HepG2 (cell line): Measurements from ENCODE around the gene STK4. TPM values are rescaled to one million over a fixed set of nuclear protein-coding genes. Genes with fewer than 3 reads are reported as not detected.

Source experiments
- ATAC-seq: fragments of 200-7000 bp; cut with Tn5 transposase; 3 replicates; pipeline ENCODE4 v1.9.1; 2020; ENCODE audit warnings: mild to moderate bottlenecking, moderate library complexity
- BruUV-seq: library from RNA; stranded (reverse); fragments of 400-500 nt; replicated peaks from 2 replicates; lab custom pipeline; 2021; lab: Mats Ljungman, UMichigan
- CTCF ChIA-PET: fragments of 300-600 bp; formaldehyde crosslinking; extraction: SDS; loops from one replicate; lab custom pipeline; 2021; ENCODE audit warnings: low total read pairs, inconsistent platforms, low intra/inter-chr PET ratio; lab: Yijun Ruan, JAX
- POLR2A ChIA-PET: fragments of 350-600 bp; sonication (Branson Sonifier 250); formaldehyde crosslinking; loops from one replicate; lab custom pipeline; 2020; ENCODE audit warnings: antibody characterized with exemption, inconsistent platforms; lab: Yijun Ruan, JAX
- DNase-seq: peaks from one replicate; pipeline ENCODE4 v3.0.0-alpha.2; 2015; ENCODE audit warnings: low spot score
- FAIRE-seq: peaks from 3 replicates; lab custom pipeline; 2011; peaks lifted over from hg19 to GRCh38; lab: Jason Lieb, UNC
- H2AFZ ChIP-seq: one replicate; pipeline ENCODE4 v1.6.1; 2011; ENCODE audit warnings: low read length, inconsistent platforms
- H3K27ac ChIP-seq: fragments of 300-600 bp; 3 replicates; pipeline ENCODE4 v1.8.0; 2011; ENCODE audit warnings: mixed run types, mild to moderate bottlenecking, mixed read lengths, low read length, inconsistent platforms; ENCODE audit not compliant: insufficient read depth; ENCODE audit errors: extremely low read length
- H3K27me3 ChIP-seq, 2 experiments: fragments of 200-600 bp in 1 of 2; 2 replicates in 1 of 2; 3 replicates in 1 of 2; pipeline versions ENCODE4 v1.6.0 to v1.8.0; 2011; ENCODE audit warnings: low read length in 2 of 2, mild to moderate bottlenecking in 2 of 2, moderate library complexity in 2 of 2, inconsistent platforms in 1 of 2; ENCODE audit not compliant: insufficient read depth in 2 of 2, control insufficient read depth in 1 of 2
- H3K36me3 ChIP-seq, 2 experiments: fragments of 200-600 bp in 1 of 2; replicated peaks in 1 of 2; 2 replicates in 1 of 2; 3 replicates in 1 of 2; pipeline versions ENCODE4 v1.5.1 to v1.8.0; 2011; ENCODE audit warnings: low read length in 2 of 2, inconsistent platforms in 1 of 2; ENCODE audit not compliant: insufficient read depth in 2 of 2, control insufficient read depth in 1 of 2
- H3K4me1 ChIP-seq: 2 replicates; pipeline ENCODE4 v1.5.1; 2012; ENCODE audit warnings: low read length, inconsistent platforms; ENCODE audit not compliant: insufficient read depth
- H3K4me2 ChIP-seq: 2 replicates; pipeline ENCODE4 v1.6.0; 2011; ENCODE audit warnings: low read depth, low read length, inconsistent platforms
- H3K4me3 ChIP-seq, 3 experiments: fragments of 200-600 bp in 1 of 3; sonication (generic), shearing (Covaris generic) in 1 of 3; replicated peaks in 1 of 3; 2 replicates each; pipeline ENCODE4 v1.5.1; 2011 to 2016; ENCODE audit warnings: low read length in 3 of 3, inconsistent platforms in 2 of 3, low read depth in 2 of 3, mild to moderate bottlenecking in 2 of 3, control low read depth in 1 of 3, mixed read lengths in 1 of 3; ENCODE audit not compliant: insufficient read depth in 1 of 3
- H3K79me2 ChIP-seq: one replicate; pipeline ENCODE4 v1.6.1; 2011; ENCODE audit warnings: low read length, inconsistent platforms; ENCODE audit not compliant: insufficient read depth
- H3K9ac ChIP-seq: 2 replicates; pipeline ENCODE4 v1.6.0; 2011; ENCODE audit warnings: mild to moderate bottlenecking, low read depth, low read length, inconsistent platforms; ENCODE audit not compliant: insufficient read depth
- H3K9me3 ChIP-seq: 2 replicates; pipeline ENCODE4 v1.5.1; 2012; ENCODE audit warnings: mild to moderate bottlenecking, low read length
- H4K20me1 ChIP-seq: 2 replicates; pipeline ENCODE4 v1.6.0; 2011; ENCODE audit warnings: inconsistent platforms, mild to moderate bottlenecking, low read length, moderate library complexity; ENCODE audit not compliant: insufficient read depth
- GTF3A ChIP-seq: sonication (generic); formaldehyde crosslinking; conservative IDR thresholded peaks from 2 replicates; pipeline ENCODE4 v1.4.0; 2020; ENCODE audit warnings: mild to moderate bottlenecking, missing genetic modification reagents
- WGBS: methylation state at CpG from one replicate; pipeline ENCODE4 v1.1.6; 2017; ENCODE audit warnings: low lambda C conversion rate; 5-methylcytosine and 5-hydroxymethylcytosine counted together
- in situ Hi-C: cut with HindIII; loops from 2 replicates; pipeline ENCODE4 v1.10.0; 2017; ENCODE audit warnings: low pct_unique_long_range_greater_than_20kb; ENCODE audit not compliant: extremely low pct_ligation_motif_present
- intact Hi-C: fragments of 100-400 bp; cut with micrococcal nuclease; formaldehyde crosslinking; loops from one replicate; pipeline ENCODE4 v1.10.0; 2022; ENCODE audit not compliant: unreplicated experiment
- polyA plus RNA-seq, 8 experiments: library from polyadenylated mRNA; depleted of rRNA in 3 of 8; stranded (reverse) in 7 of 8; unstranded in 1 of 8; fragments of >200 nt; fragmentation: Illumina TruSeq in 4 of 8; extraction: Trizol in 4 of 8; gene quantifications; 2 replicates each; pipeline versions ENCODE4 v1.2.1 to v1.2.3, GENCODE V29; 2011 to 2016; ENCODE audit warnings: low read depth in 4 of 8, missing spikeins in 1 of 8, mixed read lengths in 1 of 8; ENCODE audit not compliant: insufficient read depth in 1 of 8
- total RNA-seq, 5 experiments: library from RNA; depleted of rRNA; stranded (reverse); fragments of >200 nt; fragmentation: Illumina TruSeq; extraction: Trizol; gene quantifications; 2 replicates each; pipeline ENCODE4 v1.2.3, GENCODE V29; 2016; ENCODE audit warnings: low read depth in 1 of 5
- TF ChIP-seq, protein P1 (sequence below): fragments of 450-650 bp; IDR thresholded peaks from 2 replicates; pipeline ENCODE4 v1.6.1; 2017
- TF ChIP-seq, protein P2 (sequence below): sonication (generic); formaldehyde crosslinking; IDR thresholded peaks from 2 replicates; pipeline ENCODE4 v1.4.0; 2020; ENCODE audit warnings: missing genetic modification reagents, low read depth, mild to moderate bottlenecking, borderline replicate concordance

Gene STK4
- total and polyA plus RNA-seq, 2 of the 13 experiments (the other 11 are each of a cell fraction or from before 2014, with no cell fraction given): 25.6 to 38.3 TPM

DNA sequence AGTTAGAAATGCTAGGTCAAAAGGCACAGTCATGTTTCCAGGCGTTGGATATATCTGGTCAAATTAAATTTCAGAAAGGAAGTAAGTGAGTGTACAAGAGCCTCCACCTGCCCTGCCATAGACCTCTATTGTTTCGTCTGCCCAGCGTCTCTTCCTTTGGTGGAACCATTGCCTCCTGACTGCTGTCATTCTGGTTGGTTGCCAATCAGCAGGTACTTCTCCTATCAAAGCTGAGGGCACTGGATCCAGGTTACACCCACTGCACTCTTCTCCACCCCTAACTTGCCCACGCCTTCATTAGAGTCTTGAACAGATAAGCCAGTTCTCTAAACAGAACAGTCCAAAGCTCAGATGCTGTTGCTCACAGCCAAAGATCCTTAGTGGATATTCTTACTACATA is 151.3 kb downstream of the STK4 start (continued):
- TF ChIP-seq, protein P1, sequence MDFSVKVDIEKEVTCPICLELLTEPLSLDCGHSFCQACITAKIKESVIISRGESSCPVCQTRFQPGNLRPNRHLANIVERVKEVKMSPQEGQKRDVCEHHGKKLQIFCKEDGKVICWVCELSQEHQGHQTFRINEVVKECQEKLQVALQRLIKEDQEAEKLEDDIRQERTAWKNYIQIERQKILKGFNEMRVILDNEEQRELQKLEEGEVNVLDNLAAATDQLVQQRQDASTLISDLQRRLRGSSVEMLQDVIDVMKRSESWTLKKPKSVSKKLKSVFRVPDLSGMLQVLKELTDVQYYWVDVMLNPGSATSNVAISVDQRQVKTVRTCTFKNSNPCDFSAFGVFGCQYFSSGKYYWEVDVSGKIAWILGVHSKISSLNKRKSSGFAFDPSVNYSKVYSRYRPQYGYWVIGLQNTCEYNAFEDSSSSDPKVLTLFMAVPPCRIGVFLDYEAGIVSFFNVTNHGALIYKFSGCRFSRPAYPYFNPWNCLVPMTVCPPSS: no peak
- TF ChIP-seq, protein P2, sequence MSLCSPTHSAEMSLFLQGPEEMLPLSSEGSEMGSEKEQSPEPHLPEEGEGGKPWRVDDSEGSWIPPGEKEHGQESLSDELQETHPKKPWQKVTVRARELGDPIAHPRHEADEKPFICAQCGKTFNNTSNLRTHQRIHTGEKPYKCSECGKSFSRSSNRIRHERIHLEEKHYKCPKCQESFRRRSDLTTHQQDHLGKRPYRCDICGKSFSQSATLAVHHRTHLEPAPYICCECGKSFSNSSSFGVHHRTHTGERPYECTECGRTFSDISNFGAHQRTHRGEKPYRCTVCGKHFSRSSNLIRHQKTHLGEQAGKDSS: no peak
- TF ChIP-seq, all 625 proteins: peak for 0

DNA sequence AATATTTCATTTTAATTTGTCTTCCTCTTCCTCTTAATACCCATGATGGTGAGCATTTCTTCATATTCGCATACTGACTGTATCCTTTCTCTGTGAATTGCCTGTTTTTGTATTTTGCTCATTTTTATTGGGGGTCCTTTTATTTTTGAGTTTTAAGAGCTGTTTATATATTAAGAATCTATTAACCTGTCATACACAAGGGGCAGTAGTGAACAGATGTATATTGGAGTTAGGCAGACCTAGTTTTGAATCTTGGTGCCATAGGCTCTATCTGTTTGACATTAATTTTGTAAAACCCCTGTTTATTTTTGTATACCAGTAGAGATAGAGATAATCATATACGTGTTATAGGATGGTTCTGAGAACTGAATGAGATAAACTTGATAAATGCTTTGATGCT is 151.7 kb downstream of the STK4 start:
- H3K27me3 ChIP-seq: peaks cover 8 to 23% of the 10 kb centered on the region in 2 experiments; a peak in 2 of 5 replicates
- in situ Hi-C loops: no loop called here
- H2AFZ ChIP-seq: no peak overlapping the region
- WGBS: 25% methylated on average over 2 of the region's 2 CpGs
- H3K4me3 ChIP-seq: no peak overlapping the region
- intact Hi-C loops: no loop called here
- no peaks in the 10 kb centered on the region for H4K20me1 ChIP-seq
- no peak for ATAC-seq
- no peak for FAIRE-seq
- no peak for DNase-seq
- no TSS peak for BruUV-seq
- no peaks in the 10 kb centered on the region for H3K9me3 ChIP-seq
- CTCF ChIA-PET: no interaction called here
- no peak overlapping the region for H3K9ac ChIP-seq
- H3K27ac ChIP-seq: no peak overlapping the region
- no peaks in the 10 kb centered on the region for H3K79me2 ChIP-seq
- H3K4me2 ChIP-seq: no peak overlapping the region
- TF ChIP-seq GTF3A (CRISPR knock-in tag): no peak
- H3K4me1 ChIP-seq: peaks cover 7% of the 10 kb centered on the region; the same call in 1 of the 2 replicates
- POLR2A ChIA-PET: no interaction called here
- H3K36me3 ChIP-seq: no peaks in the 10 kb centered on the region
